ENCODE measurements around the gene PRRG4.
"Not testable (repeated sequence)": the region's sequence is repeated elsewhere in the genome, so short reads cannot be mapped to it uniquely, and the experiment has no call there.

Gene PRRG4

GRCh38 chr11:32831221-32831620, 1.5 kb downstream of the PRRG4 start:
- no peak for DNase-seq

- DNase-seq = no peak
Measured at GRCh38 chr11:32833921-32834320, 4.2 kb downstream of the PRRG4 start.

- DNase-seq = no peak
Measured at GRCh38 chr11:32836946-32837345, 7.2 kb downstream of the PRRG4 start.

- DNase-seq = no peak
Measured at GRCh38 chr11:32838505-32839274, 9.0 kb downstream of the PRRG4 start.

- DNase-seq = no peak
Measured at GRCh38 chr11:32839308-32839707, 9.6 kb downstream of the PRRG4 start.

GRCh38 chr11:32840587-32840986, 10.9 kb downstream of the PRRG4 start:
- no peak for DNase-seq

GRCh38 chr11:32843544-32843943, 13.8 kb downstream of the PRRG4 start:
- DNase-seq = no peak

GRCh38 chr11:32847511-32847910, 17.8 kb downstream of the PRRG4 start:
- no peak for DNase-seq

- no peak for DNase-seq
Measured at GRCh38 chr11:32849761-32850160, 20.0 kb downstream of the PRRG4 start.

- DNase-seq = no peak
Measured at GRCh38 chr11:32851251-32851650, 21.5 kb downstream of the PRRG4 start.

- no peak for DNase-seq
Measured at GRCh38 chr11:32852207-32852606, 22.5 kb downstream of the PRRG4 start.

GRCh38 chr11:32855601-32856000, 25.9 kb downstream of the PRRG4 start:
- no peak for DNase-seq

GRCh38 chr11:32858731-32859130, 29.0 kb downstream of the PRRG4 start:
- DNase-seq = no peak

GRCh38 chr11:32861850-32862577, 32.3 kb downstream of the PRRG4 start:
- no peak for DNase-seq

GRCh38 chr11:32864555-32864954, 34.8 kb downstream of the PRRG4 start:
- no peak for DNase-seq

GRCh38 chr11:32868752-32869151, 39.0 kb downstream of the PRRG4 start:
- DNase-seq = not testable (repeated sequence)

- peak; percentile 52 for DNase-seq
Measured at GRCh38 chr11:32870676-32871075, 40.9 kb downstream of the PRRG4 start.

GRCh38 chr11:32874132-32874531, 44.4 kb downstream of the PRRG4 start:
- no peak for DNase-seq

GRCh38 chr11:32881286-32881685, 51.6 kb downstream of the PRRG4 start:
- no peak for DNase-seq

- DNase-seq = no peak
Measured at GRCh38 chr11:32883421-32883820, 53.7 kb downstream of the PRRG4 start.

GRCh38 chr11:32884023-32884422, 54.3 kb downstream of the PRRG4 start:
- no peak for DNase-seq

- DNase-seq = peak; percentile 48
Measured at GRCh38 chr11:32884770-32885384, 55.1 kb downstream of the PRRG4 start.

GRCh38 chr11:32885556-32885955, 55.8 kb downstream of the PRRG4 start:
- no peak for DNase-seq

- DNase-seq = no peak
Measured at GRCh38 chr11:32886180-32886579, 56.5 kb downstream of the PRRG4 start.
